ENCODE measurements around the gene CDC42BPB.

GRCh38 chr14:102973706-102974285 lies 83.6 kb downstream of the CDC42BPB start:
- no peak for TF ChIP-seq CTCF (IDR thresholded peaks at IDR 0.05)
- TF ChIP-seq POLR2AphosphoS5 (IDR thresholded peaks at IDR 0.05), result no peak

Data from esophagus muscularis mucosa (tissue), 3 donors.